Raji (cell line): ENCODE measurements around the gene CIZ1.

ENCODE experiments used
- POLR2A ChIP-seq: IDR thresholded peaks from 2 replicates; pipeline ENCODE4 v1.6.1; 2011; ENCODE audit warnings: low read depth, low read length, control low read depth; ENCODE audit not compliant: insufficient read depth

Gene CIZ1

GRCh38 chr9:128203707-128204551 is 12.6 kb upstream of the CIZ1 start:
- TF ChIP-seq POLR2A, result no peak

GRCh38 chr9:128203024-128203706 is 11.8 kb upstream of the CIZ1 start, which contains the start of gene DNM1:
Gene DNM1, plus strand, starts transcription at chr9:128203379. Its CDS starts 92 bp downstream, at chr9:128203471.
- no peak for TF ChIP-seq POLR2A

- TF ChIP-seq POLR2A, result no peak
These were observed 11.3 kb upstream of the CIZ1 start for GRCh38 chr9:128202648-128203023.

- no peak for TF ChIP-seq POLR2A
These were observed 10.3 kb upstream of the CIZ1 start for GRCh38 chr9:128201441-128202369.

- TF ChIP-seq POLR2A, result no peak
These were observed 2.2 kb upstream of the CIZ1 start for GRCh38 chr9:128193469-128194096.

GRCh38 chr9:128192601-128193371 is 1.4 kb upstream of the CIZ1 start:
- no peak for TF ChIP-seq POLR2A

- no peak for TF ChIP-seq POLR2A
These were observed 611 bp downstream of the CIZ1 start for GRCh38 chr9:128190516-128191405.

- no peak for TF ChIP-seq POLR2A
These were observed 1.4 kb downstream of the CIZ1 start for GRCh38 chr9:128190013-128190412.

GRCh38 chr9:128188209-128188608 is 3.2 kb downstream of the CIZ1 start:
- no peak for TF ChIP-seq POLR2A

- no peak for TF ChIP-seq POLR2A
These were observed 4.0 kb downstream of the CIZ1 start for GRCh38 chr9:128187361-128187760.

- no peak for TF ChIP-seq POLR2A
These were observed 5.1 kb downstream of the CIZ1 start for GRCh38 chr9:128185979-128186965.
